Stimulated activated CD8-positive, alpha-beta memory T cell treated with anti-CD3 and anti-CD28 coated beads, Interleukin-2, amount 100 ng/mL, for 1 hour (primary cell): ENCODE data around the gene BUD31.
"Not testable (repeated sequence)": the region's sequence is repeated elsewhere in the genome, so short reads cannot be mapped to it uniquely, and the experiment has no call there.

ENCODE experiments used
- DNase-seq, 2 donors: peaks; one replicate each; pipeline ENCODE4 v3.0.0-alpha.2; 2020; ENCODE audit warnings: low read depth in 2 of 2

The BUD31 gene

GRCh38 chr7:99380823-99381663, 27.7 kb upstream of the BUD31 start:
- peak; percentile 73 to 75 for DNase-seq

DNA sequence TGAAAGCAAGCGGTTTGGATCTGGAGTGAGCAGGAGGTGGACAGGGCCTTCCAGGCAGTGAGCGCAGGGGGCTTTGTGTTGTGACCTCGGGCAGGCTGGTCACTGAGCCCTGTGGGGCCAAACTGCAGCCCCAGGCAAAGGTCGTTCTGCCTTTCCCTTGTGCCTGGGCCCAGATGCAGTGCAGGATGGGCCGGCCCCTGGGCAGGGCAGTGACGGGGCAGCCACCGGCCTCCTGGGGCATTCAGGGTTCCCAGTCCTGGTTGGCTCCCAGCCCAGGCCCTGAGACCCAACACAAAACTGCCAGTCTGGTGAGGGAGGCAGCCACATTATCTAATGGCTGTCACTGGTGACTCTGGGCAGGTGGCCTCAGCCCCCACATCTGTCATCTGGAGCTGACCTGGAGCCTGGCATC, 27.1 kb upstream of the BUD31 start:
- no peak for DNase-seq

- DNase-seq: no peak
These were observed 25.6 kb upstream of the BUD31 start for GRCh38 chr7:99383203-99383602.

DNA sequence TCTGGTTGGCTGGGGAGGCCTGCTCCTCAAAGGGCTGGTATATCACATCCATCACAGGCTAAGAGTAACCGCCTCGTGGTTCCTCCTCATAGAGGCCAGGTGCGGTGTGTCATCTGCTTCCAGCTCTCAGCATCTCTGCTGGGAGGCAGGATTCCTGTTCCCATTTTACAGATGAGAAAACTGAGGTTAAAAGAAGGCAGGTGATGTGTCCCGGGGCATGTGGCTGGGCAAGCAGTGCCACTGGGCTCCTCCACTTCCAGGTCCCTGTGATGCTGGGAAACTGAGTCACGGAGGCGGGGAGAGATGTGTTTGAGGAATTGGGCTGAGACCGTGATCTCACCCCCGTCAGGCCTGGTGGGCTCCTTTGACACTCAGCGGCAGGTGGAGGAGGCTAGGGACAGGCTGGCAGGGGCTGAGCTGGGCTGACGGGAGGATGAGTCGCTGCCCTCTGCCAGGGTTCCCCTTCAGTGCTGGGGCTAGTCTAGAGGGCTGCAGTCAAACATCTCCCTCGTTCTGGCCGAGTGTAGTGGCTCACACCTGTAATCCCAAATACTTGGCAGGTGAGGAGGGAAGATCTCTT, 24.9 kb upstream of the BUD31 start:
- DNase-seq: no peak

DNA sequence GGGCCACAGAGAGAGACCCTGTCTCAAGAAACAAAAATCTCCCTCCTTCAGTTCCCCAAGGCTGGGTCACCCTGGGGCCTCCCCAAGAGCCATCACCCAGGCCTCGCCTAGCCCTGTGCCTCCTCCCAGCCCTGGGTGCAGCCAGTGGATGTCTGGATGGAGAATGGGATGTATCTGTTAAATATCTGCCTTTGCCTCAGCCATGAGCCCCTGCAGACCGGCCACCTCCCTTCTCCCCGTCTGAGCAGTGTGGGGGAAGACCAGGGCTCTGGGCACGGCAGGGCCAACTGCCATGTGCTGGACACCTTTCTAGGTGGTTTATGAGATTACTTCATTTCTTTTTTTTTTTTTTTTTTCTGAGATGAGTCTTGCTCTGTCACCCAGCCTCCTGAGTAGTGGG, 24.2 kb upstream of the BUD31 start:
- DNase-seq: no peak

GRCh38 chr7:99385564-99385963, 23.2 kb upstream of the BUD31 start:
- DNase-seq: no peak

DNA sequence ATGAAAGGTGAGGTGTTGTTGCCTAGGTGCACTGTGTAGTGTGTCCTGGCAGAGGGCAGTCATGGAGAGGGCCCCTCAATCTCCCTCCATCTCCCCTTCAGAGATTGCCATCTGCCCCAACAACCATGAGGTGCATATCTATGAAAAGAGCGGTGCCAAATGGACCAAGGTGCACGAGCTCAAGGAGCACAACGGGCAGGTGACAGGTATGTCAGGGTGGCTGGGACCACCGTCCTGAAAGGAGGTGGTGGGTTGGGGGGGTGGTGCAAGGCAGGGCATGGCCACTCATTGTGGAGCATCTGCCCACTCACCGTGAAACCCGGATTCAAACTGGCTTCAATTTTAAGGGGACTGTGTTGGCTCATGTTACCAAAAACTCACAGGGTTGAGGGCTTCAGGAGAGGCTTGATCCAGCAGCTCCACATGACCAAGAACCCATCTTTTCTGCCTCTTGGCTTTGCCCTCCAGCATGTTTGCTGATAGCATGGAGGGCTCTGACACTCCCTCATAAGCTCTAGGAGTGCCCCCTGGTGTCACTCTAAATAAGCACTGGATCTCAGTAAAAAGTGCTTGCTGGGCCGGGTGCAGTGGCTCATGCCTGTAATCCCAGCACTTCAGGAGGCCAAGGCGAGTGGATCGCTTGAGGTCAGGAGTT, 22.1 kb upstream of the BUD31 start:
- DNase-seq: no peak

DNA sequence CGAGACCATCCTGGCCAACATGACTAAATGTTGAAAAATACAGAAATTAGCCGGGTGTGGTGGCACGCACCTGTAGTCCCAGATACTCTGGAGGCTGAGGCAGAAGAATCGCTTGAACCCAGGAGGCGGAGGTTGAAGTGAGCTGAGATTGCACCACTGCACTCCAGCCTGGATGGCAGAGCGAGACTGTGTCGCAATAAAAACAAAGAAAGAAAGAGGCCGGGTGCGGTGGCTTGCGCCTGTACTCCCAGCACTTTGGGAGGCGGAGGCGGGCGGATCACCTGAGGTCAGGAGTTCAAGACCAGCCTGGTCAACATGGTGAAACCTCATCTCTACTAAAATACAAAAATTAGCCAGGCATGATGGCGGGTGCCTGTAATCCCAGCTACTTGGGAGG, 21.5 kb upstream of the BUD31 start:
- not testable (repeated sequence) for DNase-seq

DNA sequence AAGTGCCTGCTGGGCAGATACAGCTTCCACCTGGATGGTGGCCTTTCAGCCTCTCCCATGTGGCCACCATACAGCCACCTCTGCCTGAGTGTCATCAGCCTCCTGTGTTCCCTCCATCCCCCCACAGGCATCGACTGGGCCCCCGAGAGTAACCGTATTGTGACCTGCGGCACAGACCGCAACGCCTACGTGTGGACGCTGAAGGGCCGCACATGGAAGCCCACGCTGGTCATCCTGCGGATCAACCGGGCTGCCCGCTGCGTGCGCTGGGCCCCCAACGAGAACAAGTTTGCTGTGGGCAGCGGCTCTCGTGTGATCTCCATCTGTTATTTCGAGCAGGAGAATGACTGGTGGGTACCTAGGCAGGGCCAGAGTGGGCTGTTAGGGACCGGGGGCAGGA, 20.9 kb upstream of the BUD31 start:
- no peak for DNase-seq

GRCh38 chr7:99389772-99390171, 19.0 kb upstream of the BUD31 start:
- DNase-seq: no peak

DNA sequence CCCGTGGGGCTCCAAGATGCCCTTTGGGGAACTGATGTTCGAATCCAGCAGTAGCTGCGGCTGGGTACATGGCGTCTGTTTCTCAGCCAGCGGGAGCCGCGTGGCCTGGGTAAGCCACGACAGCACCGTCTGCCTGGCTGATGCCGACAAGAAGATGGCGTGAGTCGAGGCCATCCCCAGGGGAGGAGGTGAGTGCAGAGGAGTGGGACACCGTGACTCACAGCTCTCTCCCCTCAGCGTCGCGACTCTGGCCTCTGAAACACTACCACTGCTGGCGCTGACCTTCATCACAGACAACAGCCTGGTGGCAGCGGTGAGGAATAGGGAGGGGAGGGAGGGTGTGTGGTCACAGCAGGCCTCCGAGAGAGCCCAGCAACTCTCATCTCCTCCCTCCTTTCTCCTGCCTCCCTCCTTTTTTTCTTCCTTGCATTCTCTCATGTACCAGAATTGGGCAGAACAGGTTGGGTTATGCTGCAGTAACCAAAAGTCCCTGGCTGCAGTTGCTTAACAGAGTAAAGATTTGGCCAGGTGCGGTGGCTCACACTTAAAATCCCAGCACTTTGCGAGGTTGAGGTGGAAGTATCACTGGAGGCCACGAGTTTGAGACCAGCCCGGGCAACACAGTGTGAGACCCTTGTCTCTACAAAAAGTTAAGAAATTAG, 17.7 kb upstream of the BUD31 start:
- DNase-seq: no peak

DNA sequence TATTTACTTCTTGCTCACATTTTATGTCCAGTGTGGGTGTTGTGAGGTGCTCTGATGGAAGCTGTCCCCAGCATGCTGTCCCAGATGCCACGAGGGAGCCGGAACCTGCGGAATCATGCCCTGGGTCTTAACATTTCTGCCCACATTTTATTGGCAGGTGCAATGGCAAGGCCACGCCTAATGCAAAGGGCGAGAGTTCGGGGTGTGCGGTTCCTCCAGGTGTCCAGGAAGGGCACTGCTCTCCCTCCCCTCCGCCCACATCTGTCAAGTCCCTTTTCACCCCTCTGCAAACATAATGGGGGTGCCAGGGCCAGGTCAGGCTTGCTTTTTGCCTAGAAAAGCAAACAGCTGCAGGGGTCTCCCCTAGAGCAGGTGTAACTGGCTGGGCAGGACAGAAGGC, 16.7 kb upstream of the BUD31 start:
- DNase-seq: no peak

- peak; percentile 57 to 65 for DNase-seq
These were observed 16.0 kb upstream of the BUD31 start for GRCh38 chr7:99392659-99393354.

DNA sequence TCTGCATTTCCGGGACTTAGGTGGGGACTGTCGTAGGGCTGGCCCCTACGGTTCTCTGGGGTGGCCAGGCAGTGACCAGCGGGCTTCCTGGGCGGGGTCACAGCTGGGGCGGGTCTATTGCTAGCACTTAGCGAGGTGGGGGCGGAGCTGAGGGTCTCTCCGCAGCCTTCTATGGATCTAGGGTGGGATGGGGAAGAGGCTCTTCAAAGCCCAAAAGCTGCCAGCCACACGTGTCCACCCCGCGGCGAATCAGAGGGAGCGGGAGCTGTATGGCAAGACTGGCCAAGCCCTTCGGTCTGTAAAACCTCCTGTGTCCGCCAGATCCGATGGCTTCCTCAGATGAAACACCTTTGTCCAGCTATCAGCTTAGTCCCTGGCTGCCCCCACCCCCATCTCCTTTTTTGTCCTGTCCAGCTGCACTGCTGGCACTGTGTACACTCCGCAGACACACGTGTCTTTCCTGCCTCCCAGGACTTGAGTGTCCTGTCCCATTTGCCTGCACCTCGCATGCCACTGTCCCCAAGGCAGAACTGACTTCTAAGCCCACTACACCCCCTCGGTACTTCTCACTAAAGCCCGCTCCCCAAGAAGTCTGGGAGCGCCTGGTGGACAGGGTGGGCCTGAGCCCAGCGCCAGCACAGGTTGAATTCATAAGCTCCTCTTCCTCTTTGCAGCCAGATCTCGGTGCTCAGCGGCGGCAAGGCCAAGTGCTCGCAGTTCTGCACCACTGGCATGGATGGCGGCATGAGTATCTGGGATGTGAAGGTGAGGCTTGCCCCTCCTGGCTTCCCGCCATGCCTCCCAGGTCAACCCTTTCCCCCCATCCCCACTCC, 15.2 kb upstream of the BUD31 start:
- no peak for DNase-seq

DNA sequence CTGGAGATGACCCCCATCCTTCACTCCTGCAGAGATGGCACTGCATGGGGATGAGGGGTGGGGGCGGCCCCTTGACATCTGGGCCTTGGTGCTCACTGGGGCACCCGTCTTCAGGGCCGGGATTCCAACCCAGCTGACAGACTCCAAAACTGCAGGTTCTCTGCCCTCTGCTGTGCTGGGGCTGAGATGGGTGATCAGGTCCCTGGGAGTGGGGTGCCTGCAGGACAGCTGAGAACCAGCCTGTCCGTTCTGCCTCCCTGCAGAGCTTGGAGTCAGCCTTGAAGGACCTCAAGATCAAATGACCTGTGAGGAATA, 14.6 kb upstream of the BUD31 start:
- DNase-seq: no peak

DNA sequence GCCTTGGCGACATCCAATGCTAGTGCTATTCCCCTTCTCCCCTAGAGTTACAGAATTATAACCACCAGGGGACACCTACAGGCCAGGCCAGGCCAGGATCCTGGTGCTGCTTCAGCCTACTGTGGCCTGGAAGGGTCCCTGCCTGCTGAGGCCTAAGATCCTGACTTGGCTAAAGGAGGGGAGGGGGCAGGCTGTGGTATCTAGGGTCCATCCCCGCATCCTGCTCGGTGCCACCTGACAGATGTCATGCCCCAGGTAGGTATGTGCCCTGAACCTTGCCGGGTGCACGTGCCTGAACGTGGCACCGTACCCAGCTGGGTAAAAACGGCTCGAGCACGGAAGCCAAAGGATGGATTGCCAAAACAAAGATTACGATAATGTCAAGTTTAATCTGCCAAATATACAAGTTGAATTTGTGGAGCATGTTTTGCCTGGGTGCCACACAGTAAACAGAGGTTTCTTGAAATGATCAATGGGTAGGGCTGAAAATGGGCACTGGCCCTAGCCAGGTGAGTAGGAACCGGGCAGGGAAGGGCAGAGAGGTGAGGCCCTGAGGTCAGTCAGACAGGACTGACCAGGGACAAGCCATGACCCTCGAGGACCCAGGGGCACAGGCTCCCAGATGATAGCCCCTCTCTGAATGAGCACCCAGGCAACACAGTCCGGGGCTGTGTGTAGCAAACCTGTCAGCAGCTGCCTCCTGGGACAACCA, 13.0 kb upstream of the BUD31 start:
- no peak for DNase-seq

GRCh38 chr7:99396418-99397296, 12.1 kb upstream of the BUD31 start:
- no peak for DNase-seq

- no peak for DNase-seq
These were observed 11.3 kb upstream of the BUD31 start for GRCh38 chr7:99397297-99397983.

GRCh38 chr7:99398891-99399445, 9.8 kb upstream of the BUD31 start:
- DNase-seq: no peak
